Astrocyte (in vitro differentiated cells and primary cell): Measurements from ENCODE around the gene TWSG1. TPM values are rescaled to one million over a fixed set of nuclear protein-coding genes. Genes with fewer than 3 reads are reported as not detected.
A peak's percentile ranks its signal among the peaks of the same experiment; 100 is the strongest.

Experiments used
- DNase-seq: peaks from one replicate; pipeline ENCODE4 v3.0.0-alpha.2; 2010; ENCODE audit warnings: low read depth
- FAIRE-seq: peaks from 2 replicates; lab custom pipeline; 2011; peaks lifted over from hg19 to GRCh38; lab: Jason Lieb, UNC
- H2AFZ ChIP-seq: 2 replicates; pipeline ENCODE4 v1.6.0; 2012; ENCODE audit warnings: low read depth, low read length, inconsistent platforms
- H3K27ac ChIP-seq: 2 replicates; pipeline ENCODE4 v1.5.1; 2011; ENCODE audit warnings: low read depth, low read length, inconsistent platforms
- H3K27me3 ChIP-seq: 2 replicates; pipeline ENCODE4 v1.6.0; 2011; ENCODE audit warnings: low read length, inconsistent platforms; ENCODE audit not compliant: insufficient read depth
- H3K36me3 ChIP-seq: 2 replicates; pipeline ENCODE4 v1.5.1; 2011; ENCODE audit warnings: low read length, inconsistent platforms; ENCODE audit not compliant: insufficient read depth
- H3K4me1 ChIP-seq: 2 replicates; pipeline ENCODE4 v1.5.1; 2011; ENCODE audit warnings: low read length, inconsistent platforms; ENCODE audit not compliant: insufficient read depth
- H3K4me2 ChIP-seq: 2 replicates; pipeline ENCODE4 v1.6.0; 2012; ENCODE audit warnings: low read length, inconsistent platforms
- H3K4me3 ChIP-seq: 2 replicates; pipeline ENCODE4 v1.5.1; 2011; ENCODE audit warnings: low read depth, mild to moderate bottlenecking, low read length, inconsistent platforms; ENCODE audit not compliant: insufficient read depth
- H3K79me2 ChIP-seq: 2 replicates; pipeline ENCODE4 v1.6.0; 2012; ENCODE audit warnings: mild to moderate bottlenecking, low read length, inconsistent platforms; ENCODE audit not compliant: insufficient read depth
- H3K9ac ChIP-seq: 2 replicates; pipeline ENCODE4 v1.6.0; 2012; ENCODE audit warnings: mild to moderate bottlenecking, low read length, inconsistent platforms
- H3K9me3 ChIP-seq: 2 replicates; pipeline ENCODE4 v1.5.1; 2012; ENCODE audit warnings: low read depth, mild to moderate bottlenecking, low read length, inconsistent platforms; ENCODE audit not compliant: insufficient read depth
- H4K20me1 ChIP-seq: 2 replicates; pipeline ENCODE4 v1.6.0; 2012; ENCODE audit warnings: low read length, inconsistent platforms; ENCODE audit not compliant: insufficient read depth
- H3K27ac Mint-ChIP-seq: one replicate; pipeline ENCODE4 v1.8.0; 2021; ENCODE audit warnings: mild to moderate bottlenecking, mixed read lengths; ENCODE audit not compliant: unreplicated experiment
- H3K27me3 Mint-ChIP-seq: one replicate; pipeline ENCODE4 v1.8.0; 2021; ENCODE audit warnings: low read depth, mixed read lengths; ENCODE audit not compliant: unreplicated experiment
- H3K36me3 Mint-ChIP-seq: one replicate; pipeline ENCODE4 v1.8.0; 2021; ENCODE audit warnings: low read depth, mixed read lengths; ENCODE audit not compliant: unreplicated experiment
- H3K4me1 Mint-ChIP-seq: one replicate; pipeline ENCODE4 v1.8.0; 2021; ENCODE audit warnings: low read depth, mixed read lengths; ENCODE audit not compliant: unreplicated experiment
- H3K4me3 Mint-ChIP-seq: one replicate; pipeline ENCODE4 v1.8.0; 2021; ENCODE audit warnings: mild to moderate bottlenecking, moderate library complexity, mixed read lengths; ENCODE audit not compliant: unreplicated experiment
- H3K9me3 Mint-ChIP-seq: one replicate; pipeline ENCODE4 v1.8.0; 2021; ENCODE audit warnings: mild to moderate bottlenecking, mixed read lengths; ENCODE audit not compliant: unreplicated experiment
- EZH2 ChIP-seq: IDR thresholded peaks from 2 replicates; pipeline ENCODE4 v1.6.1; 2012; ENCODE audit warnings: mild to moderate bottlenecking, low read length, inconsistent platforms; ENCODE audit not compliant: insufficient read depth
- total RNA-seq: library from RNA; stranded (reverse); gene quantifications from 2 replicates; pipeline ENCODE4 v1.2.1, GENCODE V29; 2021
- TF ChIP-seq, protein P1 (sequence below): IDR thresholded peaks from 2 replicates; pipeline ENCODE4 v1.5.1; 2011; ENCODE audit warnings: low read depth, mild to moderate bottlenecking, inconsistent platforms, low read length, moderate library complexity; ENCODE audit not compliant: insufficient read depth

Gene TWSG1
- total RNA-seq, 1 donor from 2014 or later = 48.4 TPM

DNA sequence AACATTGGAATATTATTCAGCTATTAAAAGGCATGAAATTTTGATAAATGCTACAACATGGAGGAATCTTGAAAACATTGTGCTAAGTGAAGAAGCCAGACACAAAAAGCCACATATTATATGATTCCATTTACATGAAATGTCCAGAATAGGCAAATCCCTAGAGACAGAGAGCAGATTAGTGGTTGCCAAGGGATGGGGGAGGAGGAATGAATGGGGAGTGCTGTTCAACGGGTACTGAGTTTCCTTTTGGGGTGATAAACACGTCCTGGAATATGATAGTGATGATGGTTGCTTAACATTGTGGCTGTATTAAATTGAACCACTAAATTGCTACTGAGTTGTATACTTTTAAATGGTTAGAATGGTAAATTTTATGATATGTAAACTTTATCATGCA is 8.9 kb upstream of the TWSG1 start:
- H3K27me3 ChIP-seq = no peaks in the 10 kb centered on the region
- no peaks in the 10 kb centered on the region for H3K79me2 ChIP-seq
- Mint-ChIP-seq H3K27ac (no peak overlapping the region), H3K4me3 (no peak overlapping the region), H3K36me3 (peaks cover 1% of the 10 kb centered on the region), H3K4me1 (peaks cover 7% of the 10 kb centered on the region), H3K27me3 (peaks cover 5% of the 10 kb centered on the region), H3K9me3 (peaks cover 14% of the 10 kb centered on the region)
- no peak for TF ChIP-seq EZH2
- TF ChIP-seq, protein P1, sequence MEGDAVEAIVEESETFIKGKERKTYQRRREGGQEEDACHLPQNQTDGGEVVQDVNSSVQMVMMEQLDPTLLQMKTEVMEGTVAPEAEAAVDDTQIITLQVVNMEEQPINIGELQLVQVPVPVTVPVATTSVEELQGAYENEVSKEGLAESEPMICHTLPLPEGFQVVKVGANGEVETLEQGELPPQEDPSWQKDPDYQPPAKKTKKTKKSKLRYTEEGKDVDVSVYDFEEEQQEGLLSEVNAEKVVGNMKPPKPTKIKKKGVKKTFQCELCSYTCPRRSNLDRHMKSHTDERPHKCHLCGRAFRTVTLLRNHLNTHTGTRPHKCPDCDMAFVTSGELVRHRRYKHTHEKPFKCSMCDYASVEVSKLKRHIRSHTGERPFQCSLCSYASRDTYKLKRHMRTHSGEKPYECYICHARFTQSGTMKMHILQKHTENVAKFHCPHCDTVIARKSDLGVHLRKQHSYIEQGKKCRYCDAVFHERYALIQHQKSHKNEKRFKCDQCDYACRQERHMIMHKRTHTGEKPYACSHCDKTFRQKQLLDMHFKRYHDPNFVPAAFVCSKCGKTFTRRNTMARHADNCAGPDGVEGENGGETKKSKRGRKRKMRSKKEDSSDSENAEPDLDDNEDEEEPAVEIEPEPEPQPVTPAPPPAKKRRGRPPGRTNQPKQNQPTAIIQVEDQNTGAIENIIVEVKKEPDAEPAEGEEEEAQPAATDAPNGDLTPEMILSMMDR = no peak
- H3K4me1 ChIP-seq = peaks cover 7% of the 10 kb centered on the region
- H3K9ac ChIP-seq = no peak overlapping the region
- FAIRE-seq (no peak), DNase-seq (no peak)
- no peaks in the 10 kb centered on the region for H3K36me3 ChIP-seq
- no peaks in the 10 kb centered on the region for H4K20me1 ChIP-seq
- no peaks in the 10 kb centered on the region for H3K9me3 ChIP-seq
- no peak overlapping the region for H3K4me2 ChIP-seq
- no peak overlapping the region for H3K4me3 ChIP-seq
- no peak overlapping the region for H3K27ac ChIP-seq
- H2AFZ ChIP-seq = no peak overlapping the region

DNA sequence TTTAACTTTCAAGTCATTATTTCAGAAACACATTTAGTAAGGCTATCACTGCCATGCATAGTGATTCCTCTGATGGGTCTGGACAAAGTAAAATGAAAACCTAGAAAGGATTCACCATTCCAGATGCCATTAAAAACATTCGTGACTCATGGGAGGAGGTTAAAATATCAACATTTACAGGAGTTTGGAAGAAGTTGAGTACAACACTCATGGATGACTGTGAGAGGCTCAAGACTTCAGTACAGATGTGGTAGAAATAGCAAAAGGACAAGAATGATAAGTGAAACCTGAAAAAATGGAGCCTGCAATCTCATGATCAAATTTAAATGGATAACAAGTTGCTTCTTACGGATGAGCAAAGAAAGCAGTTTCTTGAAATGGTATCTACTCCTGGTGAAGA is 5.8 kb upstream of the TWSG1 start:
- H3K36me3 Mint-ChIP-seq = peaks cover 4% of the 10 kb centered on the region
- H3K4me1 Mint-ChIP-seq = peaks cover 4% of the 10 kb centered on the region
- H3K79me2 ChIP-seq = no peaks in the 10 kb centered on the region
- H4K20me1 ChIP-seq = no peaks in the 10 kb centered on the region
- TF ChIP-seq, protein P1 = no peak
- TF ChIP-seq EZH2 = no peak
- no peak overlapping the region for H3K27ac ChIP-seq
- DNase-seq (no peak), FAIRE-seq (peak; percentile 23)
- peaks cover 11% of the 10 kb centered on the region for H3K9me3 Mint-ChIP-seq
- H3K27me3 Mint-ChIP-seq = peaks cover 5% of the 10 kb centered on the region
- no peak overlapping the region for H3K4me3 ChIP-seq
- no peak overlapping the region for H2AFZ ChIP-seq
- H3K27ac Mint-ChIP-seq = no peak overlapping the region
- H3K9ac ChIP-seq = no peak overlapping the region
- H3K4me2 ChIP-seq = no peak overlapping the region
- peaks cover 6% of the 10 kb centered on the region for H3K4me1 ChIP-seq
- no peak overlapping the region for H3K4me3 Mint-ChIP-seq
- H3K36me3 ChIP-seq = no peaks in the 10 kb centered on the region
- no peaks in the 10 kb centered on the region for H3K9me3 ChIP-seq
- H3K27me3 ChIP-seq = no peaks in the 10 kb centered on the region

DNA sequence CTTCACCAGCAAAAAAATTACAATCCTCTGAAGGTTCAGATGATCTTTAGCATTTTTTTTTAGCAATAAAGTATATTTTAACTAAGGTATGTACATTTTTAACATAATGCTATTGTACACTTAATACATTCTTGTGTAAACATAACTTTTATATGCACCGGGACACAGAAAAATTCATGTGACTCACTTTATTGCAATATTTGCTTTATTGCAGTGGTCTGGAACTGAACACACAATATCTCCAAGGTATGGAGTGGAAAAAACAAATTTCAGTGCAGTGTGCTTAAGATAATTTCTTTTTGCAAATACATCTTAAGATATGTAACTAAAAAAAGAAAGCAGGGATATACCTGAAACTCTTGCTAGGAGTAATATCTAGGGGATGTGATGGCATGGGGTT is 5.1 kb upstream of the TWSG1 start:
- H3K4me2 ChIP-seq = no peak overlapping the region
- H3K27ac Mint-ChIP-seq = no peak overlapping the region
- no peak for DNase-seq
- peaks cover 5% of the 10 kb centered on the region for H3K27me3 Mint-ChIP-seq
- no peaks in the 10 kb centered on the region for H3K27me3 ChIP-seq
- peaks cover 14% of the 10 kb centered on the region for H3K9me3 Mint-ChIP-seq
- H2AFZ ChIP-seq = no peak overlapping the region
- H3K4me1 ChIP-seq = peaks cover under 1% of the 10 kb centered on the region
- H3K4me3 ChIP-seq = no peak overlapping the region
- H3K4me3 Mint-ChIP-seq = no peak overlapping the region
- no peak overlapping the region for H3K9ac ChIP-seq
- no peak overlapping the region for H3K27ac ChIP-seq
- peaks cover 4% of the 10 kb centered on the region for H3K36me3 Mint-ChIP-seq
- no peaks in the 10 kb centered on the region for H3K36me3 ChIP-seq
- no peak for TF ChIP-seq EZH2
- TF ChIP-seq, protein P1 = no peak
- H3K9me3 ChIP-seq = no peaks in the 10 kb centered on the region
- no peaks in the 10 kb centered on the region for H3K79me2 ChIP-seq
- FAIRE-seq = no peak
- no peaks in the 10 kb centered on the region for H4K20me1 ChIP-seq
- no peaks in the 10 kb centered on the region for H3K4me1 Mint-ChIP-seq
